Thyroid gland (tissue), 4 donors: ENCODE measurements around the gene TTC31. TPM values are rescaled to one million over a fixed set of nuclear protein-coding genes. Genes with fewer than 3 reads are reported as not detected.
A peak's percentile ranks its signal among the peaks of the same experiment; 100 is the strongest.

Experiments
- DNase-seq, 2 donors: peaks; one replicate each; pipeline ENCODE4 v3.0.0-alpha.2; 2019
- H3K27ac ChIP-seq, 3 donors: fragments of 200-600 bp; sonication (generic); 1 replicate in 2 of 3; 2 replicates in 1 of 3; pipeline ENCODE4 v1.5.1; 2016 to 2019; ENCODE audit warnings: mild to moderate bottlenecking in 1 of 3, moderate library complexity in 1 of 3
- H3K27me3 ChIP-seq: fragments of 200-600 bp; sonication (generic); one replicate; pipeline ENCODE4 v1.5.1; 2019
- H3K36me3 ChIP-seq, 2 donors: fragments of 200-600 bp; sonication (generic); one replicate each; pipeline ENCODE4 v1.5.1; 2016 to 2019
- H3K4me1 ChIP-seq, 2 donors: fragments of 200-600 bp; sonication (generic); one replicate each; pipeline ENCODE4 v1.5.1; 2017 to 2019
- H3K4me3 ChIP-seq, 3 donors: fragments of 200-600 bp; sonication (generic); replicated peaks in 1 of 3; 1 replicate in 2 of 3; 2 replicates in 1 of 3; pipeline ENCODE4 v1.5.1; 2016; ENCODE audit warnings: mild to moderate bottlenecking in 1 of 3
- H3K9me3 ChIP-seq: fragments of 200-600 bp; sonication (generic); one replicate; pipeline ENCODE4 v1.5.1; 2017
- POLR2A ChIP-seq, 2 donors: fragments of 450-650 bp; IDR thresholded peaks; one replicate each; pipeline ENCODE4 v1.6.1; 2017; ENCODE audit warnings: antibody characterized with exemption in 2 of 2, mild to moderate bottlenecking in 2 of 2, moderate library complexity in 1 of 2
- WGBS, 2 donors: methylation state at CpG; one replicate each; pipeline ENCODE4 v1.1.5; 2017; 5-methylcytosine and 5-hydroxymethylcytosine counted together
- intact Hi-C: fragments of 100-400 bp; cut with DNase I; formaldehyde crosslinking; loops from one replicate; pipeline ENCODE4 v1.15.1; 2023
- total RNA-seq, 4 donors: library from RNA; depleted of rRNA; stranded (reverse); fragments of >200 nt; gene quantifications; one replicate each; pipeline ENCODE4 v1.2.3, GENCODE V29; 2016
- TF ChIP-seq, protein P1 (sequence below), 6 experiments: fragments of 200-600 bp in 3 of 6; fragments of 450-650 bp in 3 of 6; sonication (generic) in 3 of 6; IDR thresholded peaks; one replicate each; pipeline ENCODE4 v1.5.1; 2016 to 2019; ENCODE audit warnings: antibody characterized with exemption in 6 of 6, mild to moderate bottlenecking in 2 of 6, inconsistent platforms in 1 of 6, moderate library complexity in 1 of 6

The TTC31 gene
- total RNA-seq, 4 donors from 2014 or later: 18.9 to 38.0 (median 22.4) TPM

DNA sequence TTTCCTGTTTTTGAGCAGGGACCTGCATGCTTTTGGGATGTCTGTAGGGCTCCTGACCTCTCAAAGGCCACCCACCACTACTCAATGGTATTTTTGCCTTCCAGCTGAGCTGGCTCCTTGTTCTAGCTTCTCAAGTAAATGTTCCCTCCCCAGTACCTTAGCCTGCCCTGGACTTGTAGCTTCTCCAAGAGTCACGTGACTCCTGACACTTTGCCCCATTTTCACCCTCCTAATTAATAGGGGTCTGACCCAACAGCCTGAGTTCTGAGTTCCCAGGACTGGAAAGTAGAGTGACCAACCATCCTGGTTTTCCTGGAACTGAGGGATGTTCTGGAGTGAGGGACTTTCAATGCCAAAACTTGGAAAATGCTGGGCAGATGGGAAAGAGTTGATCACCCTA lies 12.6 kb downstream of the TTC31 start:
- intact Hi-C loops: no loop called here
- no peaks in the 10 kb centered on the region for H3K9me3 ChIP-seq
- TF ChIP-seq POLR2A (IDR thresholded peaks at IDR 0.05): no peak
- TF ChIP-seq, protein P1, sequence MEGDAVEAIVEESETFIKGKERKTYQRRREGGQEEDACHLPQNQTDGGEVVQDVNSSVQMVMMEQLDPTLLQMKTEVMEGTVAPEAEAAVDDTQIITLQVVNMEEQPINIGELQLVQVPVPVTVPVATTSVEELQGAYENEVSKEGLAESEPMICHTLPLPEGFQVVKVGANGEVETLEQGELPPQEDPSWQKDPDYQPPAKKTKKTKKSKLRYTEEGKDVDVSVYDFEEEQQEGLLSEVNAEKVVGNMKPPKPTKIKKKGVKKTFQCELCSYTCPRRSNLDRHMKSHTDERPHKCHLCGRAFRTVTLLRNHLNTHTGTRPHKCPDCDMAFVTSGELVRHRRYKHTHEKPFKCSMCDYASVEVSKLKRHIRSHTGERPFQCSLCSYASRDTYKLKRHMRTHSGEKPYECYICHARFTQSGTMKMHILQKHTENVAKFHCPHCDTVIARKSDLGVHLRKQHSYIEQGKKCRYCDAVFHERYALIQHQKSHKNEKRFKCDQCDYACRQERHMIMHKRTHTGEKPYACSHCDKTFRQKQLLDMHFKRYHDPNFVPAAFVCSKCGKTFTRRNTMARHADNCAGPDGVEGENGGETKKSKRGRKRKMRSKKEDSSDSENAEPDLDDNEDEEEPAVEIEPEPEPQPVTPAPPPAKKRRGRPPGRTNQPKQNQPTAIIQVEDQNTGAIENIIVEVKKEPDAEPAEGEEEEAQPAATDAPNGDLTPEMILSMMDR (IDR thresholded peaks at IDR 0.05): no peak
- H3K4me1 ChIP-seq: peaks cover 21 to 26% of the 10 kb centered on the region in 2 donors
- 76 to 93% methylated on average over 1 of the region's 1 CpG for WGBS, 2 donors
- peaks cover 19 to 33% of the 10 kb centered on the region in 2 donors for H3K36me3 ChIP-seq
- no peak overlapping the region for H3K4me3 ChIP-seq
- no peaks in the 10 kb centered on the region for H3K27me3 ChIP-seq
- no peak for DNase-seq
- no peak overlapping the region for H3K27ac ChIP-seq

DNA sequence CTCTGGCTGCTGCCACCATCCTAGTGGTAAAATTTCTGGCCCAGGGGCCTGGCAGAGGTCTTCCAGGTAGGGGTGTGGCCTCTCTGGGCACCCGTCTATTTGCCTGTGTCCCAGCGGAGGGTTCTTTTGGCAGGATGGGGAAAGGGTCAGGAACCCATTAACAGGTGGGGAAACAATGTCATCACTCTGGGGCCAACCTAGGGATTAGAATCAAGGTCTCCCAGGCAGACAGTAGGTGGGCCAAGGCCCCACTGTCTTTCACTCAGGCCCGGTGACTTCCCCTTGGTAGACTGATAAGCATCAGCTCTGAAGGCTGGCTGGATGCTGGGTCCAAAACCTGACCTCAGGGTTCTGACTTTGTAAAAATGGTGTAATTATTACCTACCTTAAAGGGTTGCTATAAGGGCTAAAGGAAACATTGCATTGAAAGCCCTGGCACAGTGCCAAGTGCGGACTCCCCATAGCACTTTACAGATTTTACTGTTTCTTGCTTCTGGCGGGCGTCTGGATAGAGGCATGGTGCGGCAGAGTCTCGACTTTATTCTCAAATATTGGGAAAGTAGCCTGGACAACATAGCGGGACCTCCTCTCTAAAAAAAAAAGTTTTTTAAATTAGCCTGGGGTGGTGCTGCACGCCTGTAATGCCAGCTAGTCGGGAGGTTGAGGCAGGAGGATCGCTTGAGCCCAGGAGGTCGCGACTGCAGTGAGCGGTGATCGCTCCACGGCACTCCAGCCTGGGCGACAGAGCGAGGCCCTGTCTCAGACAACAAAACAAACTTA lies 14.3 kb downstream of the TTC31 start:
- TF ChIP-seq, protein P1 (IDR thresholded peaks at IDR 0.05): no peak
- TF ChIP-seq POLR2A (IDR thresholded peaks at IDR 0.05): no peak
- H3K9me3 ChIP-seq: no peaks in the 10 kb centered on the region
- WGBS, 2 donors: 52 to 58% methylated on average over 19 of the region's 19 CpGs
- peaks cover 1 to 15% of the 10 kb centered on the region in 2 donors for H3K36me3 ChIP-seq
- intact Hi-C loops: no loop called here
- peaks cover 1% of the 10 kb centered on the region for H3K27me3 ChIP-seq
- H3K4me3 ChIP-seq: peak overlapping the region in 1 of 3 donors; percentile 19
- DNase-seq: no peak
- peaks cover 21 to 26% of the 10 kb centered on the region in 2 donors for H3K4me1 ChIP-seq
- H3K27ac ChIP-seq: no peak overlapping the region

DNA sequence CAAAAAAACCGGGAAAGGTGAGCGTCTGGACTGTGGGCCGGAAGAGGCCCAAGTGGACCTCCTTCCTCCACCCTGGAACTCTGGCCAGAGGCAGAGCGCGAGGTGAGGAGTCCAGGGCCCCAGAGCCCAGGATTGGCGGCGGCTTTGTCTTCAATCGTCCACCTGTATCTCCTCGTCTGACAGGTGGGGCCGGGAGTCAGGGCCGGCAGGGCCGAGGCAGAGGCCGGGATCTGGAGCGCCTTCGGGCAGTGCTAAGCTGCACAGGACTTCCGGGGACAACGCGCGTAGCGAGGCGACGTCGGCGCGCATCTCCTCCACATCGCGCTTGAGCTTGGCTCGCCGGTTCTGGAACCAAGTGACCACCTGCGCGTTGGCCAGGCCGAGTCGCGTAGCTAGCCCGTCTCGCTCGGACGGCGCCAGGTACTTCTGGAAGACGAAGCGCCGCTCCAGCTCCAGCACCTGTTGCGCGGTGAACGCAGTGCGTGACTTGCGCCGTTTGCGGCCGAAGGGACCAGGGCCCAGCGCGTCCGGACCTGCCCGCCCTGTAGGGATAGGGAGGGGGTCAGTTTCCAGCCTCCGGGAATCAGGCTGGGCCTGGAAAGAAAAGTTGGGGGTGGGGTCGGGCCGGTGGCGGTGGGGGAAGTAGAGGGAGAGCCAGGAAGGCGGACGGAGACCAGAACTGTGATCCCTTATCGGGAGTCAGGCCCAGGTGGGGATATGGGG lies 15.1 kb downstream of the TTC31 start:
- 2 to 5% methylated on average over 19 to 59 of the region's 61 CpGs for WGBS, 2 donors
- H3K4me3 ChIP-seq: peak overlapping the region in 1 of 3 donors; percentile 19
- peak; percentile 35 to 46 for DNase-seq

DNA sequence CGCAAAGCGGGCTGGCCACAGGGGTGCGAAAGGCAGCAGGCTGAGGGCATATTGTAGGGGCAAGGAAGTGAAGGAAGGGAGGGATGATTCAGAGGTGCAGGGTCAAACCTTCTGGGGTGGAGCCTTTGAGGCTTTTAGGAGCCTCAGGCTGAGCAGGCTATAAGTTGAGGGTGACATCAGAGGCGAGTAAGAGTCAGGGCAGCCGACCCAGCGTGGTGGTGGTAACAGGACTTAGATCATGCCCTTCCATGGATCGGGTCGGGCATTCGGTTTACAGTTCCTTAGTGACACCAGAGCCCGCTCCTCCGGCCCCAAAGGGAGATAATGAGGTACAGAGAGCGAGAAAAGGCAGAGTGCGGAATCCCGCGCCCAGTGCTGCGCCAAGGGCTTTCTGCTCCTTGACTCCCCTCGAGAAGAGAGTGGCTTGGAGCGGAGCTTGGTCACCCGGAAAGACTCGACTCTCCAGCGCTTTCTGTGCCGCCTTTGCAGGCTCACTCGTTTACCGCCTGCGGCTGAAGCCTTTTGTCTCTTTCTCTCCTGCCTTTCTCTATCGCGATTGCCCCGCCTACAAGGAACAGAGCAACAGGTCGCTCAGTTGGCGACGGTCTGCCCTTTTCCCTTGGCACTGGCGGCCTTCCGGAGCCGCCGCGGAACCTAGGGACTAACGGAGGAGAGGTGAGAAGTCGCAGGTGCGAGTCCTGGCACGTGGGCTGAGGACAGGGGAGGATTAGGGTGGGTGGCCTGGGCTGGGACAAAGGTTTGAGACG lies 15.8 kb downstream of the TTC31 start:
- H3K27ac ChIP-seq: no peak overlapping the region
- H3K36me3 ChIP-seq: peaks cover 0 to under 1% of the 10 kb centered on the region in 2 donors
- intact Hi-C loops: no loop called here
- 4% methylated on average over 36 of the region's 41 CpGs for WGBS, 2 donors
- H3K9me3 ChIP-seq: no peaks in the 10 kb centered on the region
- peaks cover 7% of the 10 kb centered on the region for H3K27me3 ChIP-seq
- TF ChIP-seq POLR2A (IDR thresholded peaks at IDR 0.05): no peak
- TF ChIP-seq, protein P1 (IDR thresholded peaks at IDR 0.05): no peak
- H3K4me3 ChIP-seq: peak overlapping the region in 1 of 3 donors; percentile 19
- DNase-seq: peak; percentile 66 to 67
- peaks cover 29 to 33% of the 10 kb centered on the region in 2 donors for H3K4me1 ChIP-seq

More for the DNA sequence above, 15.1 kb downstream of the TTC31 start:
- Histone ChIP-seq H3K9me3 (no peaks in the 10 kb centered on the region), H3K27me3 (peaks cover 7% of the 10 kb centered on the region), H3K27ac (no peak overlapping the region), H3K4me1 (peaks cover 26 to 29% of the 10 kb centered on the region in 2 donors), H3K36me3 (peaks cover 0 to 8% of the 10 kb centered on the region in 2 donors)
- intact Hi-C loops: no loop called here
- TF ChIP-seq, protein P1 (IDR thresholded peaks at IDR 0.05): no peak
- no peak for TF ChIP-seq POLR2A (IDR thresholded peaks at IDR 0.05)
